HepG2 (cell line): ENCODE data around the gene STRADA. TPM values are rescaled to one million over a fixed set of nuclear protein-coding genes. Genes with fewer than 3 reads are reported as not detected.
A peak's percentile ranks its signal among the peaks of the same experiment; 100 is the strongest.

ENCODE experiments used
- ARNTL ChIP-seq: sonication (generic); formaldehyde crosslinking; IDR thresholded peaks from 2 replicates; pipeline ENCODE4 v1.4.0; 2020; ENCODE audit warnings: mild to moderate bottlenecking, missing genetic modification reagents
- E2F5 ChIP-seq: sonication (generic); formaldehyde crosslinking; conservative IDR thresholded peaks from 2 replicates; pipeline ENCODE4 v1.4.0; 2020; ENCODE audit warnings: missing genetic modification reagents
- GFI1 ChIP-seq: sonication (generic); formaldehyde crosslinking; IDR thresholded peaks from 2 replicates; pipeline ENCODE4 v1.5.0; 2020; ENCODE audit warnings: missing genetic modification reagents, mild to moderate bottlenecking, borderline replicate concordance
- HNF1A ChIP-seq, 2 experiments: sonication (generic) in 1 of 2; formaldehyde crosslinking in 1 of 2; IDR thresholded peaks; 2 replicates each; pipeline versions ENCODE4 v1.4.0 to v1.6.1; 2016 to 2020; ENCODE audit warnings: borderline replicate concordance in 1 of 2, low read depth in 1 of 2, mild to moderate bottlenecking in 1 of 2, missing genetic modification reagents in 1 of 2
- HOXA3 ChIP-seq: sonication (generic); formaldehyde crosslinking; IDR thresholded peaks from 2 replicates; pipeline ENCODE4 v1.5.0; 2020; ENCODE audit warnings: missing genetic modification reagents
- MATR3 ChIP-seq: sonication (generic); formaldehyde crosslinking; IDR thresholded peaks from 2 replicates; pipeline ENCODE4 v1.4.0; 2020; ENCODE audit warnings: missing genetic modification reagents
- RFXANK ChIP-seq: IDR thresholded peaks from 2 replicates; pipeline ENCODE4 v1.6.1; 2016
- THAP8 ChIP-seq: sonication (generic); formaldehyde crosslinking; IDR thresholded peaks from 2 replicates; pipeline ENCODE4 v1.5.1; 2020; ENCODE audit warnings: missing genetic modification reagents, mild to moderate bottlenecking, borderline replicate concordance
- ZFP36L2 ChIP-seq: sonication (generic); formaldehyde crosslinking; IDR thresholded peaks from 2 replicates; pipeline ENCODE4 v1.4.0; 2020; ENCODE audit warnings: missing genetic modification reagents
- ZNF124 ChIP-seq: sonication (generic); formaldehyde crosslinking; IDR thresholded peaks from 2 replicates; pipeline ENCODE4 v1.4.0; 2020; ENCODE audit warnings: missing genetic modification reagents
- ZNF142 ChIP-seq: sonication (generic); formaldehyde crosslinking; IDR thresholded peaks from 2 replicates; pipeline ENCODE4 v1.4.0; 2020; ENCODE audit warnings: missing genetic modification reagents
- ZNF260 ChIP-seq: sonication (generic); formaldehyde crosslinking; IDR thresholded peaks from 2 replicates; pipeline ENCODE4 v1.4.0; 2020; ENCODE audit warnings: missing genetic modification reagents, low read depth, mild to moderate bottlenecking, borderline replicate concordance
- ZNF280B ChIP-seq: sonication (generic); formaldehyde crosslinking; IDR thresholded peaks from 2 replicates; pipeline ENCODE4 v1.5.0; 2020; ENCODE audit warnings: missing genetic modification reagents, mild to moderate bottlenecking, borderline replicate concordance
- ZNF430 ChIP-seq: sonication (generic); formaldehyde crosslinking; IDR thresholded peaks from 2 replicates; pipeline ENCODE4 v1.9.0; 2021; ENCODE audit warnings: mild to moderate bottlenecking, missing genetic modification reagents
- polyA plus RNA-seq, 8 experiments: library from polyadenylated mRNA; depleted of rRNA in 3 of 8; stranded (reverse) in 7 of 8; unstranded in 1 of 8; fragments of >200 nt; fragmentation: Illumina TruSeq in 4 of 8; extraction: Trizol in 4 of 8; gene quantifications; 2 replicates each; pipeline versions ENCODE4 v1.2.1 to v1.2.3, GENCODE V29; 2011 to 2016; ENCODE audit warnings: low read depth in 4 of 8, missing spikeins in 1 of 8, mixed read lengths in 1 of 8; ENCODE audit not compliant: insufficient read depth in 1 of 8
- total RNA-seq, 5 experiments: library from RNA; depleted of rRNA; stranded (reverse); fragments of >200 nt; fragmentation: Illumina TruSeq; extraction: Trizol; gene quantifications; 2 replicates each; pipeline ENCODE4 v1.2.3, GENCODE V29; 2016; ENCODE audit warnings: low read depth in 1 of 5

The STRADA gene
- total and polyA plus RNA-seq, 2 of the 13 experiments (the other 11 are each of a cell fraction or from before 2014, with no cell fraction given), result 17.6 to 17.9 TPM

GRCh38 chr17:63741408-63742173 lies at the start of gene STRADA (continued):
- peak; percentile 12; the same call in 1 of the 2 replicates for TF ChIP-seq RFXANK (CRISPR knock-in tag)
- peak; percentile 85 for TF ChIP-seq HOXA3 (CRISPR knock-in tag)
- TF ChIP-seq MATR3 (CRISPR knock-in tag), result no peak
- peak; percentile 57; the same call in 1 of the 2 replicates for TF ChIP-seq ZNF142
- TF ChIP-seq ARNTL (CRISPR knock-in tag), result peak; percentile 28; the same call in 1 of the 2 replicates
- TF ChIP-seq GFI1 (CRISPR knock-in tag), result peak; percentile 81
- TF ChIP-seq ZNF430 (CRISPR knock-in tag), result peak; percentile 90; the same call in 1 of the 2 replicates
- TF ChIP-seq ZNF260 (CRISPR knock-in tag), result no peak
- peak; percentile 61 for TF ChIP-seq ZFP36L2 (CRISPR knock-in tag)
- TF ChIP-seq ZNF280B (CRISPR knock-in tag), result peak; percentile 91
- TF ChIP-seq THAP8 (CRISPR knock-in tag), result peak; percentile 63; the same call in 1 of the 2 replicates
- TF ChIP-seq ZNF124 (CRISPR knock-in tag), result 0 out of 2 replicates have a peak, but pooled peaks have one; percentile 5
- peak; percentile 96 for TF ChIP-seq E2F5
- TF ChIP-seq HNF1A (IDR thresholded peaks at IDR 0.05; ENCODE audit: low read depth), result no peak
- TF ChIP-seq HNF1A (CRISPR knock-in tag; IDR thresholded peaks at IDR 0.05; ENCODE audit: borderline replicate concordance), result no peak; the same call in 1 of the 2 replicates
